Uterus (tissue), 2 donors: Measurements from ENCODE around the gene ZFP57.

ENCODE experiments used
- POLR2A ChIP-seq, 2 donors: fragments of 450-650 bp; IDR thresholded peaks; one replicate each; pipeline ENCODE4 v1.6.1; 2016; ENCODE audit warnings: antibody characterized with exemption in 2 of 2, mild to moderate bottlenecking in 1 of 2, moderate library complexity in 1 of 2
- TF ChIP-seq, protein P1 (sequence below), 4 experiments: fragments of 200-600 bp in 2 of 4; fragments of 450-650 bp in 2 of 4; sonication (generic) in 2 of 4; IDR thresholded peaks; one replicate each; pipeline ENCODE4 v1.5.1; 2016 to 2019; ENCODE audit warnings: antibody characterized with exemption in 4 of 4, mild to moderate bottlenecking in 2 of 4, moderate library complexity in 1 of 4

DNA sequence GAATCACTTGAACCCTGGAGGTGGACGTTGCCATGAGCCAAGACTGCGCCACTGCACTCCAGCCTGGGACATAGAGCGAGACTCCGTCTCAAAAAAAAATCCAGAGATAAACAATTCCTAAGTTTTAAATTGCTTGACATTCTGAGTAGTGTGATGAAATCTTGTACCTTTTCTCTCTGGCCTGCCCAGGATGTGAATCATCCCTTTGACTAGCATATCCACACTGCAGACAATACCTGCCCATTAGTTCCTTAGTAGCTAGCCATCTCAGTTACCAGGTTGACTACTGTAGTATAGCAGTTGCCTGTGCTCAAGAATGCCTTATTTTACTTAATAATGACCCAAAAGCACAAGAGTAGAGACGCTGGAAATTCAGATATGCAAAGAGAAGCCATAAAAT, 2.8 kb downstream of the ZFP57 start:
- TF ChIP-seq POLR2A (IDR thresholded peaks at IDR 0.05) = no peak
- TF ChIP-seq, protein P1, sequence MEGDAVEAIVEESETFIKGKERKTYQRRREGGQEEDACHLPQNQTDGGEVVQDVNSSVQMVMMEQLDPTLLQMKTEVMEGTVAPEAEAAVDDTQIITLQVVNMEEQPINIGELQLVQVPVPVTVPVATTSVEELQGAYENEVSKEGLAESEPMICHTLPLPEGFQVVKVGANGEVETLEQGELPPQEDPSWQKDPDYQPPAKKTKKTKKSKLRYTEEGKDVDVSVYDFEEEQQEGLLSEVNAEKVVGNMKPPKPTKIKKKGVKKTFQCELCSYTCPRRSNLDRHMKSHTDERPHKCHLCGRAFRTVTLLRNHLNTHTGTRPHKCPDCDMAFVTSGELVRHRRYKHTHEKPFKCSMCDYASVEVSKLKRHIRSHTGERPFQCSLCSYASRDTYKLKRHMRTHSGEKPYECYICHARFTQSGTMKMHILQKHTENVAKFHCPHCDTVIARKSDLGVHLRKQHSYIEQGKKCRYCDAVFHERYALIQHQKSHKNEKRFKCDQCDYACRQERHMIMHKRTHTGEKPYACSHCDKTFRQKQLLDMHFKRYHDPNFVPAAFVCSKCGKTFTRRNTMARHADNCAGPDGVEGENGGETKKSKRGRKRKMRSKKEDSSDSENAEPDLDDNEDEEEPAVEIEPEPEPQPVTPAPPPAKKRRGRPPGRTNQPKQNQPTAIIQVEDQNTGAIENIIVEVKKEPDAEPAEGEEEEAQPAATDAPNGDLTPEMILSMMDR (IDR thresholded peaks at IDR 0.05) = no peak
